Fibroblast of lung (primary cell): ENCODE data around the gene LAMTOR4.

Experiments
- CTCF ChIP-seq, 2 donors: IDR thresholded peaks in 1 of 2; conservative IDR thresholded peaks in 1 of 2; 1 replicate in 1 of 2; 2 replicates in 1 of 2; pipeline ENCODE4 v1.5.1; 2011 to 2012; ENCODE audit warnings: low read length in 2 of 2, control low read depth in 1 of 2, inconsistent platforms in 1 of 2, low read depth in 1 of 2, mild to moderate bottlenecking in 1 of 2
- EZH2 ChIP-seq: IDR thresholded peaks from 2 replicates; pipeline ENCODE4 v1.5.1; 2012; ENCODE audit warnings: low read length, control low read depth, mild to moderate bottlenecking; ENCODE audit errors: missing control alignments

DNA sequence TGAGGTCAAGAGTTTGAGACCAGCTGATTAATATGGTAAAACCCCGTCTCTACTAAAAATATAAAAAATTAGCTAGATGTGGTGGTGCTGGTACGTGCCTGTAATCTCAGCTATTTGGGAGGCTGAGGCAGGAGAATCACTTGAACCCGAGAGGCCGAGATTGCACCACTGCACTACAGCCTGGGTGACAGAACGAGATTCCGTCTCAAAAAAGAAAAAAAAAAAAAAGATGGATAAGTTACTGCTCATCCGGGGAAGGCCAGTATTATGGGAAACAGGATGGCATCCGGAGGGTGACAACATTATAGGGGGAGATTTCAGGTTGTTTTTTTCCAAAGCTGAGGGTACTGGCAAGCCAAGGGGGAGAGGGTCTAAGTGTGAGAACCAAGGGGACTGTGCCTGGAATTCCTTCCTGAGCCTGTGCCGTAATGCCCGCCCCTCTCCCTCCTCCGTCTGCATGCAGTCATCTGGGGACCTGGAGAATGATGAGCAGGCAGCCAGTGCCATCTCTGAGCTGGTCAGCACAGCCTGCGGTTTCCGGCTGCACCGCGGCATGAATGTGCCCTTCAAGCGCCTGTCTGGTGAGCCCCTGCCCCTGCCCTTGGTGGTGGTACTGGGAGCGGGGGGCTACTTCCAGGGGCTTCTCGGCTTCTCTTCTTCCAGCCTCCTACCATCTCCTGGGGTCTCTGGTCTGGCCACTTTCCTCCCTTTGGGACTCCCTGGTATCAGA, 4.4 kb downstream of the LAMTOR4 start:
- TF ChIP-seq CTCF (conservative IDR thresholded peaks at IDR 0.05 in 1 of 2, IDR thresholded peaks at IDR 0.05 in 1 of 2; ENCODE audit: low read depth in 1 of 2, low read length in 2 of 2) (no peak), EZH2 (no peak)
